ENCODE data around the gene SCAMP3.

DNA sequence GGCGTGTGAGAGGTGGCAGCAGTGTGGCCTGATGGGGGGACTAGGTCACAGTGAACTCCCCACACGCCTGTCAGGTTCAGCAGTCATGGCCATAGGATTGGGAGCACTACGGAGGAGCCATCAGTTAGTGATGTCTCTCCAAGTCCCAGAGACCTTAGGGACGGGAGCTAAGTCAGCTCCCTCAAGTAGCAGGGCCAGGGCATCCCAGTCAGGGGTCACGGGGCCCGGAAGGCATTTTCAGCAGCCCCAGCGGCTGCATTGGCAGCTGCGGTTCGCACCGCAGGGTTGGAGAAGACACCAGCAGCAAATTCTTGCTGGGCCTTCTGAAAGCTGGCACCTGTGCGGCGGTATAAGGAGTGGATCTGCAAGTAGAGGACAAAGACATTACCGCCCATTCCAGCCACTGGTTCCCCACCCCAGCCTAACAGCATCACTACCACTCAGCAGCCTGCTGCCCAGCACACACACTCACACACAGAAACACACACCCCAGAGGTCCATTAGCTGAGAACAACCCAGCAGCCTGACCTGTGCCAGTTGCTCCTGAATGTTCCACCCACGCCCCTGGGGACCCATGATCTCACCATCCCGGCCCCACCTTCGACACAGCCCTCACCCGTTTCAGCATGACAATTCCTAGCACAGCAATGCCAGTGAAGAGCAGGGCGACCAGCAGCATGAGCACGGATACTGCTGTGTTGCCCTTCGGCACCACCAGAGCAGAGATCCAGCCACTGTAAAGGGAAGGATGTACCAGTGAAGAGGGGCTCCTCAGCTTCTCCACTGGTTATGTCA, 5.9 kb downstream of the SCAMP3 start:
- TF ChIP-seq EZH2phosphoT487 (IDR thresholded peaks at IDR 0.05; ENCODE audit: borderline replicate concordance) = no peak
- TF ChIP-seq, protein P1, sequence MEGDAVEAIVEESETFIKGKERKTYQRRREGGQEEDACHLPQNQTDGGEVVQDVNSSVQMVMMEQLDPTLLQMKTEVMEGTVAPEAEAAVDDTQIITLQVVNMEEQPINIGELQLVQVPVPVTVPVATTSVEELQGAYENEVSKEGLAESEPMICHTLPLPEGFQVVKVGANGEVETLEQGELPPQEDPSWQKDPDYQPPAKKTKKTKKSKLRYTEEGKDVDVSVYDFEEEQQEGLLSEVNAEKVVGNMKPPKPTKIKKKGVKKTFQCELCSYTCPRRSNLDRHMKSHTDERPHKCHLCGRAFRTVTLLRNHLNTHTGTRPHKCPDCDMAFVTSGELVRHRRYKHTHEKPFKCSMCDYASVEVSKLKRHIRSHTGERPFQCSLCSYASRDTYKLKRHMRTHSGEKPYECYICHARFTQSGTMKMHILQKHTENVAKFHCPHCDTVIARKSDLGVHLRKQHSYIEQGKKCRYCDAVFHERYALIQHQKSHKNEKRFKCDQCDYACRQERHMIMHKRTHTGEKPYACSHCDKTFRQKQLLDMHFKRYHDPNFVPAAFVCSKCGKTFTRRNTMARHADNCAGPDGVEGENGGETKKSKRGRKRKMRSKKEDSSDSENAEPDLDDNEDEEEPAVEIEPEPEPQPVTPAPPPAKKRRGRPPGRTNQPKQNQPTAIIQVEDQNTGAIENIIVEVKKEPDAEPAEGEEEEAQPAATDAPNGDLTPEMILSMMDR (conservative IDR thresholded peaks at IDR 0.05; ENCODE audit: low read length) = no peak

Data from Loucy (cell line).